ENCODE data around the gene BOC.

BOC gene

DNA sequence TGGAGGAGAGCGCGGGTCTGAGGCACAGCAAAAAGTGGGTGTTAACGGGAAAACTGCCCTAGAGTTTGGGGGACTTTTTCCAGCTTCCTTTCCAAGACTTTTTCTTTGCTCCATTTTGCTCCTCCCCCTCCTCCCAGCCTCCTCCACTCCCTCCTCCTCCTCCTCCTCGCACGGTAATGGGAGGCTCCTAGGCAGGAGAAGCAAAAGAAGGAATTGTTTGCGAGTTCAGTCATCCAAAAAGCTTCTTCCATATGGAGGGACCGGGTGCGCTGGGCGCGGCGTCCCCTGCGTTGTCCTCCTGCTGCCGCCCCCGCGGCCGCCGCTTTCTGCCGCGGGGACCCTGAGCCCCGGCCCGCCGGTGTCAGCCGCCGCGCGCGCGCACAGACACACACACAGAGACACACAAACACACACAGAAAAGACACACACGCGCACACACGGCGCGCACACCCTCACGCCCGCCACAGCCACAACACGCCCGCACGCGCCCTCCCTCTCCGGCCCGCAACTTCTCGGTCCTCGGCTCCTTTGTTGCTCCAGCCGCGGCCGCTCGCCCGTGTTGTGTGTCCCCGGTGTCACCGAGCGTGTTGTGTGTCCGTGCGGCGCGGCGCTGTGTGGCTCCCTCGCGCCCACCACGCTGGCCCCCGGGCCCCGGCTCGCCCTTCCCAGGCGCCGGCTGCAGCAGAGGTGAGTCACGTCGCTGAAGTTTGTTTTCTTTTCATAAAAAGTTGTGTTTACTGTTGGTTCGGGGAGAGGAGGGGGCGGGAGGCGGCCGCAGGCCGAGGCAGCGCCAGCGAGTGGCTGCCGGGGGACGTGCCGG lies at the start of gene BOC:
TSS of gene BOC (plus strand) at position 228 of the 820 bp plus-strand sequence. CDS start 38,246 bp downstream, outside the sequence.
- peak; percentile 29; the same call in 1 of the 2 replicates for TF ChIP-seq CTCF (IDR thresholded peaks at IDR 0.05)

- no peak for TF ChIP-seq CTCF (IDR thresholded peaks at IDR 0.05)
Observed at GRCh38 chr3:113161661-113162060, 49.7 kb upstream of the BOC start.

DNA sequence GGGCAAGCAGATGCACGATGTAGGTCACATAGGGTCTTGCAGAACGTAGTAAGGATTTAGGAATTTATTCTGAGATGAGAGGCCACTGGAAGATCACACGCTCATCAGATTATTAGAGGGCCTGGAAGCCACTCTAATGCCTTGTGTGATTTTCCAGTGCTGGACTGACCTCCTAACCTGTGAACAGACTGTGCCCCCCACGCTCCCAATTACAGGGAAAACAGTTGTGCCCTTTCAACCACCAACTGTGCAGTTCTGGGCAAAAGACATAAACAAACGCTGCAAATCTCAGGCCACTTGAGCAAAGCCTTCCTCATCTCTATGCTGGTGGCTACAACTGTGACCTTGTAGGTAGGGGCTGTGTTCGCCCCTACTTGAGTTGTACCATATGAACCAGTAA lies 48.2 kb upstream of the BOC start:
- TF ChIP-seq CTCF (IDR thresholded peaks at IDR 0.05) = no peak

DNA sequence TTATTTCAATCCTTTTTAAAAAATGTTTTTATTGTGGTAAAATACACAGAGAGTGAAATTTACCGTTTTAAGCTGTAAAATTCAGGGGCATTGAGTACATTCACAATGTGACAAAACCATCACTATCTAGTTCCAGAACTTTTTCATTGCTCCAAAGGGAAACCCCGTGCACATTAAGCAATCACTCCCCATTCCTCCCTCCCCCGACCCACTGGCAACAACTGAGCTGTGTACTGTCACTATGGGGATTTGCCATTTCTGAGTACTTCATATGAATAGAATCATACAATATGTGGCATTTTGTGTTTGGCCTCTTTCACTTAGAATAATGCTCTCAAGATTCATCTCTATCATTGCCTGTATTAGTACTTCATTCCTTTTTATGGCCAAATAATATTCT lies 45.5 kb upstream of the BOC start:
- no peak for TF ChIP-seq CTCF (IDR thresholded peaks at IDR 0.05)

DNA sequence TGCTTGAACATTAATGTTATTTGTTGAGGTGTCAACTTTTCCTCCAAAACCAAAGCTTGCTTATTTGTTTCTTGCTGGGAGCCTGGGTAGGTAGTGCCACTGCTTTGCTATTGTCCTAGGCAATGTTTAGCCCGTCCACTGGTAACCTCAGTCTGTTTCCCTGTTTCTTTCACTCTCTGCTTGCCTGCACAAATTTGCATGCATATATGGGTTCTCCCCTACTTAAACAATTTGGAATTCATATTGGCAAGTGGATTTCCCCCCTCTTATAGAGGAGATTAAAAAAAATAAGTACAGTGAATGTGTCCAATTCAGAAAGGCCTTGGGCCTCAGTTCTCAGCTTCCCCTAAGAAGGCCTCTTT lies 45.0 kb upstream of the BOC start:
- no peak for TF ChIP-seq CTCF (IDR thresholded peaks at IDR 0.05)

DNA sequence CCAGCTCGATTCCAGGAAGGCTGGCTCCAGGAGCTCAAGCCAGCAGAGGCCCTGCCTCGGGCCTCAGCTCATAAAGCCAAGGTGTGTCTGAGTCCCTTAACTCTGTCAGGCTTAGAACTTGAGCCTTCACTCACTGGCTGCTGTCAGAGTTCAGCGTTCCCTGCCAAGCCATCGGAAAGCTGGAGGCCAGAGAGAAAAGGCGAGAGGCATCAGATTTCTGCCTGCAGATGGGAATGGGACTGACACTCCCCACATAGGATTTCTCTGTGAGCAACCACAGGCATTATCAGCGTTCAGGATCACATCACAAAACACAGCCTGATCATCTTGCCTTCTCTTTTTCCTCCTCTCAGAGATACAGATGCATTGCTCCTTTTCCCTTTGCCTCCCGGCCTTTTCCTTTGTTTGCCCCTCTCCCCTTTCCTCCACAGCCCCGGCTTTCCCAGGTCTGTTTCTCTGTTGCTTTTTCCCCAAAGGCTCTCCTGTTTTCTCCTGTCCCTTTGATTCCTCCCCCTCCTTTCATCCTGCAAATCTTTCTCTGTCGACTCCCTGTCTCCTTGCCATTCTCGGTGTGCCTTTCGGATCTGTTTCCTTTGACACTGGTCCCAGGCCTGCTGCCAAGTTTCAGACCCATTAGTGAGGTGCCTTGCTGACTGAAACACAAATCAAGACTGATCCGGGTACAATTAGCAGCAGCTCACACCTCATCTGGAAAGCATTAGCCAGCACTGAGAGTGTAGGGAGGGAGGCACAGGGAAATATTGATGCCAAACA lies 44.5 kb upstream of the BOC start:
- TF ChIP-seq CTCF (IDR thresholded peaks at IDR 0.05) = no peak

- no peak for TF ChIP-seq CTCF (IDR thresholded peaks at IDR 0.05)
Observed at GRCh38 chr3:113167825-113168801, 43.2 kb upstream of the BOC start.
